Gastrocnemius medialis (tissue), 4 donors: ENCODE measurements around the gene CGREF1.

Source experiments
- POLR2A ChIP-seq, 2 donors: fragments of 450-650 bp; IDR thresholded peaks; one replicate each; pipeline ENCODE4 v1.6.1; 2017; ENCODE audit warnings: antibody characterized with exemption in 2 of 2, mild to moderate bottlenecking in 2 of 2, moderate library complexity in 2 of 2
- TF ChIP-seq, protein P1 (sequence below), 5 experiments: fragments of 450-650 bp in 3 of 5; fragments of 200-600 bp in 2 of 5; sonication (generic) in 2 of 5; IDR thresholded peaks in 4 of 5; conservative IDR thresholded peaks in 1 of 5; 1 replicate in 4 of 5; 2 replicates in 1 of 5; pipeline ENCODE4 v1.5.1; 2016 to 2019; ENCODE audit warnings: antibody characterized with exemption in 5 of 5, mild to moderate bottlenecking in 3 of 5, moderate library complexity in 3 of 5

DNA sequence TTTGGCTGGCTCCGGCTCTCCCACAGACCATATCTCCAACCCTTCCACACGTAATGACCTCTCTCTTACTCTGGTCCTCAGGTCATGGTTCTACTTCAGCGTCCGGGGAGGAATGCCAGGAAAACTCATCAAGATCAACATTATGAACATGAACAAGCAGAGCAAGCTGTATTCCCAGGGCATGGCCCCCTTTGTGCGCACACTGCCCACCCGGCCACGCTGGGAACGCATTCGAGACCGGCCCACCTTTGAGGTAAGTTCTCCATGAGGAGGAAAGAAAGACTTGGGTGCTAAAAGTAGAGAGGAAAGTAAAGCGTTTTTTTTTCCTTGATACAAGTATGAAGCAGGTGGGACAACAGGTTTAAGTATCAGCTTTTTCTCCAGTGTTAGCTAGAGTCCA lies 65.6 kb downstream of the CGREF1 start:
- TF ChIP-seq, protein P1, sequence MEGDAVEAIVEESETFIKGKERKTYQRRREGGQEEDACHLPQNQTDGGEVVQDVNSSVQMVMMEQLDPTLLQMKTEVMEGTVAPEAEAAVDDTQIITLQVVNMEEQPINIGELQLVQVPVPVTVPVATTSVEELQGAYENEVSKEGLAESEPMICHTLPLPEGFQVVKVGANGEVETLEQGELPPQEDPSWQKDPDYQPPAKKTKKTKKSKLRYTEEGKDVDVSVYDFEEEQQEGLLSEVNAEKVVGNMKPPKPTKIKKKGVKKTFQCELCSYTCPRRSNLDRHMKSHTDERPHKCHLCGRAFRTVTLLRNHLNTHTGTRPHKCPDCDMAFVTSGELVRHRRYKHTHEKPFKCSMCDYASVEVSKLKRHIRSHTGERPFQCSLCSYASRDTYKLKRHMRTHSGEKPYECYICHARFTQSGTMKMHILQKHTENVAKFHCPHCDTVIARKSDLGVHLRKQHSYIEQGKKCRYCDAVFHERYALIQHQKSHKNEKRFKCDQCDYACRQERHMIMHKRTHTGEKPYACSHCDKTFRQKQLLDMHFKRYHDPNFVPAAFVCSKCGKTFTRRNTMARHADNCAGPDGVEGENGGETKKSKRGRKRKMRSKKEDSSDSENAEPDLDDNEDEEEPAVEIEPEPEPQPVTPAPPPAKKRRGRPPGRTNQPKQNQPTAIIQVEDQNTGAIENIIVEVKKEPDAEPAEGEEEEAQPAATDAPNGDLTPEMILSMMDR (IDR thresholded peaks at IDR 0.05 in 4 of 5, conservative IDR thresholded peaks at IDR 0.05 in 1 of 5): no peak
- TF ChIP-seq POLR2A (IDR thresholded peaks at IDR 0.05): no peak
